Bronchial epithelial cell (primary cell): ENCODE data around the gene SH3D19. TPM values are rescaled to one million over a fixed set of nuclear protein-coding genes. Genes with fewer than 3 reads are reported as not detected.

ENCODE experiments used
- DNase-seq: peaks from one replicate; pipeline ENCODE4 v3.0.0-alpha.2; 2010; ENCODE audit warnings: low read depth
- FAIRE-seq: peaks from 2 replicates; lab custom pipeline; 2011; peaks lifted over from hg19 to GRCh38; lab: Jason Lieb, UNC
- H3K27me3 ChIP-seq: 2 replicates; pipeline ENCODE4 v1.5.1; 2011; ENCODE audit warnings: low read length; ENCODE audit not compliant: control insufficient read depth, insufficient read depth
- H3K36me3 ChIP-seq: 2 replicates; pipeline ENCODE4 v1.5.1; 2011; ENCODE audit warnings: low read length; ENCODE audit not compliant: control insufficient read depth, insufficient read depth
- H3K4me3 ChIP-seq: 2 replicates; pipeline ENCODE4 v1.5.1; 2011; ENCODE audit warnings: mild to moderate bottlenecking, low read depth, low read length, control low read depth
- CTCF ChIP-seq: IDR thresholded peaks from 2 replicates; pipeline ENCODE4 v1.5.1; 2011; ENCODE audit warnings: mild to moderate bottlenecking, moderate library complexity, low read length, control low read depth, inconsistent platforms; ENCODE audit not compliant: insufficient read depth, severe bottlenecking
- total RNA-seq: library from RNA; depleted of rRNA; stranded (reverse); fragments of >200 nt; gene quantifications from 2 replicates; pipeline ENCODE4 v1.2.1, GENCODE V29; 2014

Gene SH3D19
- total RNA-seq, 1 donor from 2014 or later, result 13.2 TPM

DNA sequence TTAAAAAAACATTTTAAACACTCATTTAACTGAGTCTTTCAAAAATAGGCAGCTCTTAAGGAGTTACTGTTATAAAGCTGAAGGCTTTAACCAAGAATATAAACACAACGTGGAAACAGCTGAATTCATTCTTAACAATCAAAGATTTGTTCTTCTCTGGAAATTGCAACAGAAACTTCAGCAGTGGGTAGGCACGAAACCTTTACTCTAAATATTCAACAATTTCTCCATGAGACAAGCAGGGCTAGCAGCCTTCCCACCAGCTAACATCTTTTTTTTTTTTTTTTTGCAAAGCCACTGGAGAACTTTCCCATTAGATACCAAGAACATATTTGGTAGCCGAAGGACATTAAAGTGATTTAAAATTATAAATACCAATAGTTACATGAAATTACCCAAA is 126.7 kb downstream of the SH3D19 start:
- no peak overlapping the region for H3K4me3 ChIP-seq
- H3K36me3 ChIP-seq, result no peaks in the 10 kb centered on the region
- no peak for TF ChIP-seq CTCF
- H3K27me3 ChIP-seq, result no peaks in the 10 kb centered on the region
- no peak for DNase-seq
- no peak for FAIRE-seq

DNA sequence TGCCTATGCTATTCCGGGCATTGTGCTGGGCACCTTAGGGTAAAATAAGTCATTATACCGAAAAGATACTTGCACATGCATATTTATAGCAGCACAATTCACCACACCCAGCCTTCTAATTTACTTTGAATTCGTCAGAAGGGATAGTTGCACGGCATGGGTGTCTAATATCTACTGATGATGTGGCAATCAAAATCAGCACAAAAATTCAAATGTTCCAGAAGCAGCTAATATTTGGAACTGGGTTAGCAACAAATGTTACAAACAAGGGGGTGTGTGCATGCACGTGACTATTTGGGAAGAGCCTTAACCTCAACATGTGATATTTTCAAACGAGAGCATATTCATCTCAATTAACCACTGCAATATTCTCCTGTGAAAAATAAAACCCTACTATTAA is 128.2 kb downstream of the SH3D19 start:
- H3K36me3 ChIP-seq, result no peaks in the 10 kb centered on the region
- DNase-seq (peak; percentile 19), FAIRE-seq (no peak)
- H3K27me3 ChIP-seq, result no peaks in the 10 kb centered on the region
- no peak for TF ChIP-seq CTCF
- H3K4me3 ChIP-seq, result no peak overlapping the region

- no peak for TF ChIP-seq CTCF
- no peaks in the 10 kb centered on the region for H3K27me3 ChIP-seq
- H3K36me3 ChIP-seq, result no peaks in the 10 kb centered on the region
- DNase-seq (peak; percentile 94), FAIRE-seq (no peak)
- no peak overlapping the region for H3K4me3 ChIP-seq
Observed at GRCh38 chr4:151195801-151196200, 129.6 kb downstream of the SH3D19 start.

DNA sequence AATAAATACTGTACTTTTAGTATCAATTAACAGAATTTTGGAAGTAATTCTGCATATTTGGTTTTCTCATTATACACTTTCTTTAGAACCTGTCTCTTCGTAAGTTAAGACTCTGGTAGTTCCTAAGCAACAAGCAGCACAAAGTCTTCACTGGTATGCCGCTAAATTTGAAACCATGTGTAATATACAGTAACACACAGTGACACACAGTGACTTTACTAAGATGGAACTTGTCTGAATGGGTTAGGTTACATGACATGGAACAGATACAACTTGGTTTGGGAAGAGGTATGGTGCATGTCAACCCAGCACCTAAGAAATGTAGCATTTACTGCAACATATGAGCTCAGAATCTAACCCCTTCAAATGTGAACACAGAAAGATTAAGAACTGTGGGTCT is 132.0 kb downstream of the SH3D19 start:
- no peak for DNase-seq
- no peak for FAIRE-seq
- Histone ChIP-seq H3K36me3 (no peaks in the 10 kb centered on the region), H3K27me3 (no peaks in the 10 kb centered on the region), H3K4me3 (no peak overlapping the region)
- no peak for TF ChIP-seq CTCF

GRCh38 chr4:151192556-151193235 is 132.7 kb downstream of the SH3D19 start:
- DNase-seq (no peak), FAIRE-seq (no peak)
- no peak for TF ChIP-seq CTCF
- no peaks in the 10 kb centered on the region for H3K27me3 ChIP-seq
- H3K4me3 ChIP-seq, result no peak overlapping the region
- H3K36me3 ChIP-seq, result no peaks in the 10 kb centered on the region
